SK-N-SH (cell line): Measurements from ENCODE around the gene SMCP. TPM values are rescaled to one million over a fixed set of nuclear protein-coding genes. Genes with fewer than 3 reads are reported as not detected.

ENCODE experiments used
- CTCF ChIA-PET: fragments of 300-600, 350-600 bp; formaldehyde crosslinking; extraction: SDS; loops from one replicate; lab custom pipeline; 2021; lab: Yijun Ruan, JAX
- POLR2A ChIA-PET: fragments of 350-600 bp; sonication (Branson Sonifier 250); formaldehyde crosslinking; extraction: SDS; loops from one replicate; lab custom pipeline; 2020; ENCODE audit warnings: antibody characterized with exemption, inconsistent platforms; lab: Yijun Ruan, JAX
- DNase-seq: peaks from one replicate; pipeline ENCODE4 v3.0.0; 2012
- H2AFZ ChIP-seq: fragments of 200-600 bp; sonication (generic); 2 replicates; pipeline ENCODE4 v1.8.1; 2016; ENCODE audit warnings: antibody characterized with exemption, mild to moderate bottlenecking, low read depth
- H3F3A ChIP-seq: fragments of 200-600 bp; sonication (generic); replicated peaks from 2 replicates; pipeline ENCODE3; 2016; ENCODE audit warnings: antibody characterized with exemption, mild to moderate bottlenecking; ENCODE audit not compliant: insufficient read depth
- H3K27ac ChIP-seq, 2 experiments: fragments of 200-500 bp in 1 of 2; fragments of 200-600 bp in 1 of 2; sonication (Bioruptor generic) in 1 of 2; sonication (generic), shearing (Covaris generic) in 1 of 2; 2 replicates each; pipeline versions ENCODE4 v1.5.1 to v1.6.1; 2014 to 2016; ENCODE audit warnings: low read depth in 2 of 2, inconsistent platforms in 1 of 2, low read length in 1 of 2, mild to moderate bottlenecking in 1 of 2, mixed read lengths in 1 of 2
- H3K27me3 ChIP-seq: fragments of 200-600 bp; sonication (generic), shearing (Covaris generic); 2 replicates; pipeline ENCODE4 v1.6.1; 2016; ENCODE audit warnings: mixed run types; ENCODE audit not compliant: insufficient read depth
- H3K36me3 ChIP-seq, 2 experiments: fragments of 200-500 bp in 1 of 2; fragments of 200-600 bp in 1 of 2; sonication (Bioruptor generic) in 1 of 2; sonication (generic) in 1 of 2; replicated peaks in 1 of 2; 2 replicates each; pipeline versions ENCODE3 to v1.5.1; 2014 to 2016; ENCODE audit warnings: low read length in 1 of 2, mild to moderate bottlenecking in 1 of 2; ENCODE audit not compliant: insufficient read depth in 2 of 2, control insufficient read depth in 1 of 2
- H3K4me1 ChIP-seq, 2 experiments: fragments of 200-500 bp in 1 of 2; fragments of 200-600 bp in 1 of 2; sonication (Bioruptor generic) in 1 of 2; sonication (generic), shearing (Covaris generic) in 1 of 2; 2 replicates each; pipeline versions ENCODE4 v1.5.1 to v1.6.1; 2014 to 2016; ENCODE audit warnings: low read depth in 1 of 2, low read length in 1 of 2, mixed run types in 1 of 2; ENCODE audit not compliant: insufficient read depth in 2 of 2, control insufficient read depth in 1 of 2
- H3K4me2 ChIP-seq: fragments of 200-600 bp; sonication (generic), shearing (Covaris generic); 2 replicates; pipeline ENCODE4 v1.6.1; 2017; ENCODE audit warnings: mixed run types
- H3K4me3 ChIP-seq, 2 experiments: fragments of 200-500 bp in 1 of 2; fragments of 200-600 bp in 1 of 2; sonication (Bioruptor generic) in 1 of 2; sonication (generic), shearing (Covaris generic) in 1 of 2; 2 replicates each; pipeline versions ENCODE4 v1.5.1 to v1.8.1; 2014 to 2016; ENCODE audit warnings: low read depth in 2 of 2, inconsistent platforms in 1 of 2, low read length in 1 of 2, mild to moderate bottlenecking in 1 of 2, mixed read lengths in 1 of 2, moderate library complexity in 1 of 2
- H3K79me2 ChIP-seq: fragments of 200-600 bp; sonication (generic); 2 replicates; pipeline ENCODE4 v1.8.1; 2017; ENCODE audit warnings: mild to moderate bottlenecking; ENCODE audit not compliant: insufficient read depth
- H3K9ac ChIP-seq: fragments of 200-600 bp; sonication (generic); 2 replicates; pipeline ENCODE4 v1.6.1; 2017; ENCODE audit warnings: mixed run types
- H3K9me2 ChIP-seq: fragments of 200-600 bp; sonication (generic); 2 replicates; pipeline ENCODE4 v1.6.1; 2017; ENCODE audit warnings: mixed run types
- H3K9me3 ChIP-seq: fragments of 200-600 bp; sonication (generic); 2 replicates; pipeline ENCODE4 v1.6.1; 2017; ENCODE audit warnings: mixed run types, mild to moderate bottlenecking, moderate library complexity
- H4K20me1 ChIP-seq: fragments of 200-600 bp; sonication (generic); 2 replicates; pipeline ENCODE4 v1.6.1; 2017; ENCODE audit warnings: mild to moderate bottlenecking, mixed run types; ENCODE audit not compliant: insufficient read depth
- CHD2 ChIP-seq: fragments of 150-350 bp; IDR thresholded peaks from 2 replicates; pipeline ENCODE4 v1.6.1; 2018; ENCODE audit warnings: low read length; ENCODE audit not compliant: partially characterized antibody
- CTCF ChIP-seq: fragments of 200-600 bp; sonication (generic); IDR thresholded peaks from 2 replicates; pipeline ENCODE4 v1.6.1; 2017; ENCODE audit warnings: antibody characterized with exemption, mild to moderate bottlenecking, moderate library complexity
- EP300 ChIP-seq, 2 experiments: IDR thresholded peaks; 2 replicates each; pipeline versions ENCODE4 v1.4.0 to v1.6.1; 2012; ENCODE audit warnings: borderline replicate concordance in 1 of 2, low read depth in 1 of 2, low read length in 1 of 2
- FOSL2 ChIP-seq: IDR thresholded peaks from 2 replicates; pipeline ENCODE4 v1.4.0; 2012; ENCODE audit warnings: low read depth, mild to moderate bottlenecking, moderate library complexity, borderline replicate concordance
- FOXJ3 ChIP-seq: sonication (generic); formaldehyde crosslinking; IDR thresholded peaks from 2 replicates; pipeline ENCODE4 v1.5.1; 2020; ENCODE audit warnings: mild to moderate bottlenecking, missing genetic modification reagents
- FOXM1 ChIP-seq: IDR thresholded peaks from 2 replicates; pipeline ENCODE4 v1.4.0; 2012; ENCODE audit warnings: low read depth, mild to moderate bottlenecking
- GABPA ChIP-seq: IDR thresholded peaks from 2 replicates; pipeline ENCODE4 v1.4.0; 2012; ENCODE audit warnings: low read depth, mild to moderate bottlenecking
- GATA2 ChIP-seq: sonication (generic); formaldehyde crosslinking; IDR thresholded peaks from 2 replicates; pipeline ENCODE4 v1.5.0; 2020; ENCODE audit warnings: mild to moderate bottlenecking, missing genetic modification reagents
- IRF3 ChIP-seq: fragments of 150-350 bp; IDR thresholded peaks from 2 replicates; pipeline ENCODE4 v1.6.1; 2016; ENCODE audit warnings: mild to moderate bottlenecking, low read depth, low read length
- JUND ChIP-seq: IDR thresholded peaks from 2 replicates; pipeline ENCODE4 v1.4.0; 2012
- MAX ChIP-seq: IDR thresholded peaks from 2 replicates; pipeline ENCODE4 v1.4.0; 2012; ENCODE audit warnings: low read depth
- MEF2A ChIP-seq: IDR thresholded peaks from 2 replicates; pipeline ENCODE4 v1.4.0; 2012; ENCODE audit warnings: low read depth, borderline replicate concordance
- MXI1 ChIP-seq: IDR thresholded peaks from 2 replicates; pipeline ENCODE4 v1.6.1; 2012; ENCODE audit warnings: mild to moderate bottlenecking, low read depth, low read length, improper control_type of control experiment
- NFIC ChIP-seq: IDR thresholded peaks from 2 replicates; pipeline ENCODE4 v1.4.0; 2012; ENCODE audit warnings: borderline replicate concordance
- NRF1 ChIP-seq: IDR thresholded peaks from 2 replicates; pipeline ENCODE4 v1.6.1; 2012; ENCODE audit warnings: low read depth, mild to moderate bottlenecking, low read length
- PBX3 ChIP-seq: IDR thresholded peaks from 2 replicates; pipeline ENCODE4; 2012
- REST ChIP-seq: IDR thresholded peaks from 2 replicates; pipeline ENCODE4 v1.6.1; 2012; ENCODE audit warnings: mild to moderate bottlenecking, low read depth, low read length, moderate library complexity
- RFX5 ChIP-seq: IDR thresholded peaks from 2 replicates; pipeline ENCODE4 v1.6.1; 2012; ENCODE audit warnings: mild to moderate bottlenecking, improper control_type of control experiment, low read length
- SIN3A ChIP-seq: IDR thresholded peaks from 2 replicates; pipeline ENCODE4 v1.6.1; 2012; ENCODE audit warnings: low read depth, mild to moderate bottlenecking, low read length, moderate library complexity, borderline replicate concordance
- SMC3 ChIP-seq: IDR thresholded peaks from 2 replicates; pipeline ENCODE4 v1.6.1; 2012; ENCODE audit warnings: low read depth, low read length, improper control_type of control experiment
- TCF12 ChIP-seq: IDR thresholded peaks from 2 replicates; pipeline ENCODE4 v1.4.0; 2012
- USF1 ChIP-seq: IDR thresholded peaks from 2 replicates; pipeline ENCODE4 v1.4.0; 2012; ENCODE audit warnings: low read depth, borderline replicate concordance
- USF2 ChIP-seq: fragments of 150-350 bp; IDR thresholded peaks from 2 replicates; pipeline ENCODE4 v1.6.1; 2017; ENCODE audit warnings: antibody characterized with exemption, low read length, low read depth, borderline replicate concordance
- YY1 ChIP-seq: IDR thresholded peaks from 2 replicates; pipeline ENCODE4 v1.4.0; 2012; ENCODE audit warnings: low read depth, mild to moderate bottlenecking
- WGBS: methylation state at CpG from one replicate; pipeline ENCODE4 v1.1.6; 2017; ENCODE audit warnings: low lambda C conversion rate; 5-methylcytosine and 5-hydroxymethylcytosine counted together
- polyA plus RNA-seq, 3 experiments: library from polyadenylated mRNA; depleted of rRNA; stranded (reverse); fragments of >200 nt; gene quantifications; 2 replicates each; pipeline ENCODE4 v1.2.3, GENCODE V29; 2012

Gene SMCP
- polyA plus RNA-seq, 1 of the 3 experiments (the other 2 are of a cell fraction), result not detected

- Histone ChIP-seq H2AFZ (peak overlapping the region; percentile 49), H3K4me3 (peak overlapping the region in 1 of 2 experiments; percentile 25; a peak in 1 of 4 replicates), H3K36me3 (no peaks in the 10 kb centered on the region), H3F3A (peaks cover 22% of the 10 kb centered on the region), H3K27ac (peak overlapping the region in 1 of 2 experiments; percentile 89; a peak in 2 of 4 replicates), H3K4me1 (peaks cover 0 to 32% of the 10 kb centered on the region in 2 experiments; a peak in 2 of 4 replicates), H4K20me1 (no peaks in the 10 kb centered on the region), H3K79me2 (no peaks in the 10 kb centered on the region), H3K9ac (peak overlapping the region; percentile 24; the same call in 1 of the 2 replicates), H3K9me2 (no peaks in the 10 kb centered on the region), H3K27me3 (no peaks in the 10 kb centered on the region), H3K9me3 (no peaks in the 10 kb centered on the region), H3K4me2 (peak overlapping the region; percentile 66)
- WGBS, result 15% methylated on average over 4 of the region's 4 CpGs
- ChIA-PET POLR2A (no interaction called here), CTCF (interaction anchor here (2.9 kb wide), 1 partner anchor 15 kb away, joined by 11 read pairs; no protein-coding TSS in a partner anchor)
- no peak for DNase-seq
- TF ChIP-seq MEF2A, result no peak
- TF ChIP-seq SIN3A, result no peak
- peak; percentile 26; the same call in 1 of the 2 replicates for TF ChIP-seq TCF12
- TF ChIP-seq YY1, result no peak
- no peak for TF ChIP-seq REST
- no peak for TF ChIP-seq MXI1
- no peak for TF ChIP-seq USF1
- TF ChIP-seq GABPA, result no peak
- no peak for TF ChIP-seq GATA2 (CRISPR knock-in tag)
- TF ChIP-seq MAX, result no peak
- no peak for TF ChIP-seq NRF1
- TF ChIP-seq FOXM1, result no peak
- no peak for TF ChIP-seq USF2
- TF ChIP-seq FOXJ3 (CRISPR knock-in tag), result no peak
- TF ChIP-seq RFX5, result no peak
- TF ChIP-seq CHD2, result no peak
- TF ChIP-seq PBX3, result 0 out of 2 replicates have a peak, but pooled peaks have one; percentile 4
- TF ChIP-seq SMC3, result no peak
- no peak; a peak in 1 of 4 replicates for TF ChIP-seq EP300 (IDR thresholded peaks at IDR 0.05; ENCODE audit: borderline replicate concordance in 1 of 2, low read depth in 1 of 2, low read length in 1 of 2)
- peak; percentile 53 for TF ChIP-seq NFIC
- 0 out of 2 replicates have a peak, but pooled peaks have one; percentile 35 for TF ChIP-seq JUND
- no peak for TF ChIP-seq CTCF
- TF ChIP-seq IRF3, result no peak
- peak; percentile 51; the same call in 1 of the 2 replicates for TF ChIP-seq FOSL2
Measured at GRCh38 chr1:152884966-152885624, 7.0 kb downstream of the SMCP start.
